ENCODE measurements around the gene GPR157.
A peak's percentile ranks its signal among the peaks of the same experiment; 100 is the strongest.
"Not testable (repeated sequence)": the region's sequence is repeated elsewhere in the genome, so short reads cannot be mapped to it uniquely, and the experiment has no call there.

Gene GPR157

GRCh38 chr1:9145714-9146113 lies 16.8 kb upstream of the GPR157 start:
- no peak for DNase-seq

GRCh38 chr1:9145021-9145668 lies 16.2 kb upstream of the GPR157 start:
- no peak for DNase-seq

GRCh38 chr1:9144494-9144893 lies 15.6 kb upstream of the GPR157 start:
- DNase-seq = not testable (repeated sequence)

GRCh38 chr1:9143250-9143649 lies 14.3 kb upstream of the GPR157 start:
- no peak for DNase-seq

GRCh38 chr1:9139930-9140329 lies 11.0 kb upstream of the GPR157 start:
- no peak for DNase-seq

GRCh38 chr1:9136932-9137331 lies 8.0 kb upstream of the GPR157 start:
- DNase-seq = no peak

GRCh38 chr1:9135073-9135836 lies 6.4 kb upstream of the GPR157 start:
- DNase-seq = no peak

GRCh38 chr1:9133870-9134585 lies 5.1 kb upstream of the GPR157 start:
- DNase-seq = no peak

GRCh38 chr1:9129266-9130041 lies 552 bp upstream of the GPR157 start:
- DNase-seq = peak; percentile 80 to 85 (median 82)

- DNase-seq = no peak
These were observed 759 bp downstream of the GPR157 start for GRCh38 chr1:9128166-9128519.

GRCh38 chr1:9127395-9128165 lies 1.3 kb downstream of the GPR157 start:
- DNase-seq = no peak

GRCh38 chr1:9126511-9126910 lies 2.4 kb downstream of the GPR157 start:
- no peak for DNase-seq

- not testable (repeated sequence) for DNase-seq
These were observed 3.1 kb downstream of the GPR157 start for GRCh38 chr1:9125847-9126246.

GRCh38 chr1:9125325-9125724 lies 3.6 kb downstream of the GPR157 start:
- no peak for DNase-seq

- not testable (repeated sequence) for DNase-seq
These were observed 4.5 kb downstream of the GPR157 start for GRCh38 chr1:9124389-9124788.

GRCh38 chr1:9123665-9124064 lies 5.2 kb downstream of the GPR157 start:
- not testable (repeated sequence) for DNase-seq

- DNase-seq = peak in 3 of 5 donors; percentile 19 to 41 (median 32)
These were observed 7.1 kb downstream of the GPR157 start for GRCh38 chr1:9121496-9122409.

GRCh38 chr1:9120312-9120958 lies 8.5 kb downstream of the GPR157 start:
- DNase-seq = no peak

- no peak for DNase-seq
These were observed 9.2 kb downstream of the GPR157 start for GRCh38 chr1:9119745-9120144.

GRCh38 chr1:9118186-9118585 lies 10.7 kb downstream of the GPR157 start:
- no peak for DNase-seq

All from T-helper 1 cell (primary cell).